AG04450 (cell line): ENCODE data around the gene NMU. TPM values are rescaled to one million over a fixed set of nuclear protein-coding genes. Genes with fewer than 3 reads are reported as not detected.

Experiments used
- CTCF ChIA-PET: fragments of 300-600, 350-600 bp; formaldehyde crosslinking; extraction: SDS; loops from one replicate; lab custom pipeline; 2022; ENCODE audit warnings: antibody characterized with exemption, inconsistent platforms; lab: Charles Lee
- POLR2A ChIA-PET: fragments of 350-600 bp; formaldehyde crosslinking; extraction: SDS; loops from one replicate; lab custom pipeline; 2021; ENCODE audit warnings: antibody characterized with exemption, inconsistent platforms; lab: Yijun Ruan, JAX
- DNase-seq: peaks from one replicate; pipeline ENCODE4 v3.0.0-alpha.2; 2011; ENCODE audit warnings: low read depth, low spot score
- H3K27ac ChIP-seq: one replicate; pipeline ENCODE4 v1.5.1; 2012; ENCODE audit warnings: low read depth, low read length, control low read depth
- H3K27me3 ChIP-seq: one replicate; pipeline ENCODE4 v1.6.0; 2012; ENCODE audit warnings: low read length; ENCODE audit not compliant: control insufficient read depth, insufficient read depth
- H3K4me3 ChIP-seq: 2 replicates; pipeline ENCODE4 v1.5.1; 2011; ENCODE audit warnings: mild to moderate bottlenecking, low read depth, low read length, control low read depth
- H3K9me3 ChIP-seq: 2 replicates; pipeline ENCODE4 v1.5.1; 2012; ENCODE audit warnings: low read length; ENCODE audit not compliant: control insufficient read depth, insufficient read depth
- CTCF ChIP-seq: IDR thresholded peaks from 2 replicates; pipeline ENCODE4 v1.5.1; 2011; ENCODE audit warnings: low read depth, low read length, control low read depth, inconsistent platforms
- polyA plus RNA-seq: library from polyadenylated mRNA; depleted of rRNA; stranded (reverse); fragments of >200 nt; gene quantifications from 2 replicates; pipeline ENCODE4 v1.2.3, GENCODE V29; 2011

Gene NMU
- polyA plus RNA-seq, 1 experiment: not detected

- CTCF ChIA-PET: interaction anchor here (0.6 kb wide), 1 partner anchor 64 kb away, joined by 3 read pairs; no protein-coding TSS in a partner anchor
- Histone ChIP-seq H3K4me3 (no peak overlapping the region), H3K9me3 (no peaks in the 10 kb centered on the region), H3K27me3 (peaks cover 2% of the 10 kb centered on the region), H3K27ac (no peak overlapping the region)
- POLR2A ChIA-PET: no interaction called here
- TF ChIP-seq CTCF: no peak
- DNase-seq: no peak
Observed at GRCh38 chr4:55666535-55666934, 30.4 kb upstream of the NMU start.

- Histone ChIP-seq H3K27ac (no peak overlapping the region), H3K27me3 (peaks cover 2% of the 10 kb centered on the region), H3K4me3 (no peak overlapping the region), H3K9me3 (no peaks in the 10 kb centered on the region)
- DNase-seq: no peak
- ChIA-PET CTCF (no interaction called here), POLR2A (no interaction called here)
- TF ChIP-seq CTCF: no peak
Observed at GRCh38 chr4:55663145-55663544, 27.0 kb upstream of the NMU start.

DNA sequence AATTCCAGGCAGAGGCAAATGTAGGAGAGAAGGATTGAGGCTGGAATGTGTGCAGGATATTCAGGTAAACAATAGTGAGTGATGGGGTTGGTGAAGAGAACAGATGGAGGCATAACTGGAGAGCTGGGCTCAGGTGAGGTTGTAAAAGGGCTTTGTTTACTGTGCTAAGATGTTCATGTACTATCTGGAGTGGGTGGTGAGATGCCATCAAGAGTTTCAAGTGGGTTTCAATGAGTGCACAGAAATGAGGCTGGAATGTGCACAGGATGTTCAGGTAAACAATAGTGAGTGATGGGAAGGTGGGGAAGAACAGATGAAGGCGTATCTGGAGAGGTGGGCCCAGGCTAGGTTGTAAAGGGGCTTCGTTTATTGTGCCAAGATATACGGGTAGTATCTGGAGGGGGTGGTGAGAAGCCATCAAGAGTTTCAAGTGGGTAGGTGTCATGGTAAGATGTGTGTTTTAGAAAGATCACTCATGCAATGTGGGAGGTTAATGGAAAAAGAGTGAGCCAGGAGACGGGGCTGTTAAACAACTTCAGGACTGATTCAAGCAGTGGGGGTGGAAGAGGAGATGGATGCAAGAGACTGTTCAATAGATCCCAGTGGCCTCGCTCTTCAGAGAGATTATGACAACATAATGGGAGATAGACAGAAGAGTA is 25.4 kb upstream of the NMU start:
- Histone ChIP-seq H3K4me3 (no peak overlapping the region), H3K9me3 (no peaks in the 10 kb centered on the region), H3K27ac (no peak overlapping the region), H3K27me3 (peaks cover 2% of the 10 kb centered on the region)
- ChIA-PET POLR2A (no interaction called here), CTCF (no interaction called here)
- TF ChIP-seq CTCF: no peak
- DNase-seq: no peak

DNA sequence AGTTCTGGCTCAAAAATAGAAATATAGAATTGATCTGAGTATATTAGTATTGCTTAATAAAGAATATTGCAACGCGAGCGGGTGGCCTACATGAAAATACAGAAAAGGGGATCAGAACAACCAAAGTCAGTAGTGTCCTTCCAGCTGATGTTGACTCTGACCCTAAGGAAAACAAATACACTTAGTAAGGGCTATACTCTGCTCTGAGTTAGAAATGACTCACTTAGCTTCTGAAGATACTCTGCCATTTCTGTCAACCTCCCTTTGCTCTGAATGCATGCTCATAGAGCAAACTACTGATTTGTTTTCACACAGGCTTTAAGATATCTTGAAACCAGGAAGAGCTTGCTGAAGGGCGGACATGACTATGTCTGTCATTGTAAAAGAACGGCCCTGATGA is 22.6 kb upstream of the NMU start:
- CTCF ChIA-PET: no interaction called here
- no peak overlapping the region for H3K4me3 ChIP-seq
- no peaks in the 10 kb centered on the region for H3K27me3 ChIP-seq
- no peak overlapping the region for H3K27ac ChIP-seq
- no peaks in the 10 kb centered on the region for H3K9me3 ChIP-seq
- POLR2A ChIA-PET: no interaction called here
- no peak for TF ChIP-seq CTCF
- no peak for DNase-seq

GRCh38 chr4:55654131-55654530 is 18.0 kb upstream of the NMU start:
- ChIA-PET CTCF (no interaction called here), POLR2A (no interaction called here)
- Histone ChIP-seq H3K4me3 (no peak overlapping the region), H3K9me3 (no peaks in the 10 kb centered on the region), H3K27me3 (no peaks in the 10 kb centered on the region), H3K27ac (no peak overlapping the region)
- no peak for TF ChIP-seq CTCF
- DNase-seq: no peak
